ENCODE results near the gene DTX3L. TPM values are rescaled to one million over a fixed set of nuclear protein-coding genes. Genes with fewer than 3 reads are reported as not detected.
A peak's percentile ranks its signal among the peaks of the same experiment; 100 is the strongest.

DTX3L gene
- total RNA-seq: 100 to 1,000 TPM; 108 to 138 TPM

DNA sequence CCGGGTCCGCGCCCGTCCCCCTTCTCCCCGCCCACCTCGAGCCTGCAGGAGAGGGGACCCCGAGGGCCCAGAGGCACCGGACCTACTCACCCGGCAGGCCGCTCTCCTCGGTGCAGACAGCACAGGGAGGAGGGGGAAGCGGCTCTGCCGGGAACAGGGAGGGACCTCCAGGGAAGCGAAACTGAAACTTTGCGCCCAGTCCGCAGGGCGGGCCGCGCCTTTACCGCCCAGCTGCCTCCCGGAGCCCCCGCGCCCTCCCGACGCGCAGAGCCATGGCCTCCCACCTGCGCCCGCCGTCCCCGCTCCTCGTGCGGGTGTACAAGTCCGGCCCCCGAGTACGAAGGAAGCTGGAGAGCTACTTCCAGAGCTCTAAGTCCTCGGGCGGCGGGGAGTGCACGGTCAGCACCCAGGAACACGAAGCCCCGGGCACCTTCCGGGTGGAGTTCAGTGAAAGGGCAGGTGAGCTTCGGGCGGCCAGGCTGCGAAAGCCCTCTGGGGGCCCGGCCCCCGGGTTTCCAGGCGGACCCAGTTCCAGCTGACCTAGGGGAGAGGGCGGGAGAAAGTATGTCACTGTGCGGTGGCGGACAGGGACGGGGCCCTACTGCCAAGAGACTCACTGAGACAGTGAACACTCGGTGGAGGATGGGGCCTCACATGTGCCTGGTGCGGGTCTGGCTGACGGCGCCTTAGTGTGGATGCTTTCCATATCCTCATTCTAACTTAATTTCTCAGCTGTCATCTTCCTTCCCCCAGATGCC, at the start of gene DTX3L, which contains the start of gene PARP9:
DTX3L (plus strand) TSS at position 184 of the 758 bp plus-strand sequence; CDS start at position 273, 89 bp downstream.
PARP9 (minus strand) TSS at position 146 of the 758 bp plus-strand sequence. CDS start 4,680 bp downstream, outside the sequence.
- Mint-ChIP-seq H3K4me1 (peaks cover 71% of the 10 kb centered on the region), H3K9me3 (ENCODE audit: low read depth) (no peaks in the 10 kb centered on the region), H3K27ac (peak within 1 kb of the TSS; percentile 100), H3K36me3 (peaks cover 78% of the 10 kb centered on the region), H3K27me3 (no peaks in the 10 kb centered on the region), H3K4me3 (peak within 1 kb of the TSS; percentile 99)
- DNase-seq: peak; percentile 94
- CTCF ChIA-PET: interaction anchor here (0.5 to 10.0 kb wide), 8 partner anchors 11 to 119 kb away, joined by 3 to 145 read pairs (median 3); partner anchors contain the start of genes KPNA1 and PARP14
- peak; percentile 97 for ATAC-seq

DNA sequence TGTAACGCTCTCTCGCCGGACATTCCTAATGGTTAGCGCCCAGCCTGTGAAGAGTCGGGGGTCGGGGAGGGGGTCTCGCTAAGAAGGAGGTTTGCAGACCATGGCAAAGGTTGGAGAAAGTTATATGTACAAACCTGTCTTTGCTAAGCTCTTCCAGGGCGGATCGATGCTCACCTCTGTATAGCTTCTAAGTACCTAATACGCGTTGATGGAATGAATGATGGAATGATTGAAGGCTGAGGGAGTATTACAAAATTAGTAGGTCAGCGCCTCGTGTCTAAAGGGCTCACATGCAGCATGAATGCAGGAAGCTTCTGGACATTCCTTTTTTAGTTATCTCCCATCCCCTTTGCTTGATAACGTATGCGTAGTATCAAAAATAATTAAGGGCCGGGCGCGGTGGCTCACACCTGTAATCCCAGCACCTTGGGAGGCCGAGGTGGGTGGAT, 49.1 kb upstream of the DTX3L start:
- H3K4me3 Mint-ChIP-seq: peak overlapping the region; percentile 79
- H3K36me3 Mint-ChIP-seq: peaks cover 4% of the 10 kb centered on the region
- H3K27ac Mint-ChIP-seq: peak overlapping the region; percentile 75
- CTCF ChIA-PET: interaction anchor here (0.7 to 1.6 kb wide), 7 partner anchors 14 to 166 kb away, joined by 3 to 6 read pairs (median 3); partner anchors contain the start of genes FAM162A, PARP14 and WDR5B
- ATAC-seq (no peak), DNase-seq (no peak)
- peaks cover 30% of the 10 kb centered on the region for H3K4me1 Mint-ChIP-seq
- H3K9me3 Mint-ChIP-seq (ENCODE audit: low read depth): no peaks in the 10 kb centered on the region
- H3K27me3 Mint-ChIP-seq: peaks cover 2% of the 10 kb centered on the region

DNA sequence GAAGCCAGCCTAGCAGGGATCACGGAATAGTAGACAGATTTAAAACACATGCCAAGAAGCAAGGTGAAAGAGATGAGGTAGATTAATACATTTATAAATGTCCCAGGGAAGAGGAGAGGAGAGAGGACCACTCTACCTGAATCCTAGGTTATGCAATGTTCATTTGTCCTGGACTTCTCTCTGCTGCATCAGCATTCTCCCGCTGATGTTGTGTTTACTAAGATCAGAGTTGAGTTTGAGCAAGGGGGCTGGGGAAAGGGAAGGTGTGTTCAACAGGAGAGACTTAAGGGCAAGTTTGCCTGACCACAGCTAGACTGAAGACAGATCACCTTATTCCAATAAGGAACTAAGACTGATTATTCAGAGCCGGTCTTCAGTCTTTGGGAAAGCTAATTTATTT, 48.3 kb upstream of the DTX3L start:
- Mint-ChIP-seq H3K4me1 (peaks cover 29% of the 10 kb centered on the region), H3K27me3 (peaks cover 2% of the 10 kb centered on the region), H3K9me3 (ENCODE audit: low read depth) (no peaks in the 10 kb centered on the region), H3K4me3 (peak overlapping the region; percentile 16), H3K36me3 (peaks cover 5% of the 10 kb centered on the region), H3K27ac (no peak overlapping the region)
- DNase-seq (no peak), ATAC-seq (no peak)
- CTCF ChIA-PET: interaction anchor here (0.8 to 1.4 kb wide), 3 partner anchors 14 to 132 kb away, joined by 3 to 4 read pairs (median 3); partner anchors contain the start of gene FAM162A

DNA sequence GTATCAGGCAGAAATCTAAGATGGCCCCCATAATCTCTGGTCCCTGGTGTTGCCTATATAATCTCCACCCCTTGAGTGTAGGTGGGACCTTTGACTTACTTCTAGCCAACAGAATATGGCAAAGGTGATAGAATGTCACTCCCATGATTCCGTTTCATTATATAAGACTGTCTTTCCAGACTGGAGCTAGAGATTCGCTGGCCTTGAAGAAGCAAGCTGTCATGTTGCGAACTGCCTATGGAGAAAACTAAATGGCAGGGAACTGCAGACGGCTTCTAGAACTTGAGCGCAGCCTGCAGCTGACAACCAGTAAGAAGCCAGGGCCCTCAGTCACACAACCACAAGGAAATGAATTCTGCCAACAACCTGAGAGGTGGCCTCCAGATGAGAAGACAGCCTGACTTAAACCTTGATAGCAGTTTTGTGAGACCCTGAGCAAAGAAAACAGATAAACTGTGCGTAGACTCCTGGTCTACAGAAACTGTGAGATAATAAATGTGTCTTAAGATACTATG, 47.2 kb upstream of the DTX3L start:
- Mint-ChIP-seq H3K9me3 (ENCODE audit: low read depth) (no peaks in the 10 kb centered on the region), H3K4me3 (no peak overlapping the region), H3K4me1 (peaks cover 20% of the 10 kb centered on the region), H3K27ac (no peak overlapping the region), H3K36me3 (peaks cover 3% of the 10 kb centered on the region), H3K27me3 (peaks cover 2% of the 10 kb centered on the region)
- DNase-seq (no peak), ATAC-seq (no peak)
- CTCF ChIA-PET: interaction anchor here (0.6 to 1.4 kb wide), 2 partner anchors 124 to 162 kb away, joined by 3 to 4 read pairs; no protein-coding TSS in a partner anchor

DNA sequence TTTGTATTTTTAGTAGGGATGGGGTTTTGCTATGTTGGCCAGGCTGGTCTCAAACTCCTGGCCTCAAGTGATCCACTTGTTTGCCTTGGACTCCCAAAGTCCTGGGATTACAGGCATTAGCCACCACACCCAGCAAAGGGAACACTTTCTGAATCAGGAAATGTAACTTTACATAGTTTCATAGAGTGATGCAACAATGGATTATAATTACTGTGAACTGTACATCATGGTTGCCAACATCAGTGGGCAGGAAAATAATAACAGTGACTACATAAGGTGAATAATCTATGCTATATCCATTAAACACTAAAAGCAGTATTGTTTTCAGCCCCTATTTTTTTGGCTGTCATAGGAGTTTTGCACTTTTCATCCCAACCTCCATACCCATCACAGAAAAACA, 44.4 kb upstream of the DTX3L start:
- CTCF ChIA-PET: no interaction called here
- Mint-ChIP-seq H3K4me1 (peaks cover 9% of the 10 kb centered on the region), H3K9me3 (ENCODE audit: low read depth) (no peaks in the 10 kb centered on the region), H3K36me3 (peaks cover 5% of the 10 kb centered on the region), H3K27ac (no peak overlapping the region), H3K4me3 (no peak overlapping the region), H3K27me3 (peaks cover 2% of the 10 kb centered on the region)
- DNase-seq: no peak
- ATAC-seq: no peak

DNA sequence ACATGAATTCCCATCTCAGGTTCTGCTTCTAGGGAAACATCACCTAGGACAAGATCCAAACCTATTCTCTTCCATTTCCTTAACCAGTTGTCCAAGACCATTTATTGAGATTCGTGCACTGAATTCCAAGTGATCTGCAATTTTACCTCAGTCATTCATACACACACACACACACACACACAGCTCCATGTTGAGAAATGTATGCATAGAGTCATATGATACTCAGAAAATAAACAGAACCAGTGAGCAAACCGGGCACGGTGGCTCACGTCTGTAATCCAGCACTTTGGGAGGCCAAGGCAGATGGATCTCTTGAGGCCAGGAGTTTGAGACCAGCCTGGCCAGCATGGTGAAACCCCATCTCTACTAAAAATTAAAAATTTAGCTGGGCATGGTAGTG, 43.3 kb upstream of the DTX3L start:
- peaks cover 5% of the 10 kb centered on the region for H3K36me3 Mint-ChIP-seq
- peaks cover 2% of the 10 kb centered on the region for H3K4me1 Mint-ChIP-seq
- no peak overlapping the region for H3K4me3 Mint-ChIP-seq
- peaks cover 2% of the 10 kb centered on the region for H3K27me3 Mint-ChIP-seq
- ATAC-seq (no peak), DNase-seq (no peak)
- CTCF ChIA-PET: no interaction called here
- H3K9me3 Mint-ChIP-seq (ENCODE audit: low read depth): no peaks in the 10 kb centered on the region
- no peak overlapping the region for H3K27ac Mint-ChIP-seq

DNA sequence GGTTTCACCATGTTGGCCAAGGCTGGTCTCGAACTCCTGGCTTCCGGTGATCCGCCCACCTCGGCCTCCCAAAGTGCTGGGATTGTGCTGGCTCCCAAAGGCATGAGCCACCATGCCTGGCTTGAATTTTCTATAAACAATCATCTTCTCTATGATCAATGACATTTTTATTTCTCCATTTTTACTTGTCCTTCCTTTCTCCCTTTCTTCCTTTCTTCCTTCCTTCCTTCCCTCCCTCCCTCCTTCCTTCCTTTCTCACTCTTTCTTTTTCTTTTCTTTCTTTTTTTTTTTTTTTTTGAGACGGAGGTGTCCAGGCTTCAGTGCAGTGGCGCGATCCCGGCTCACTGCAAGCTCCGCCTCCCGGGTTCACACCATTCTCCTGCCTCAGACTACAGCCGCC, 40.8 kb upstream of the DTX3L start:
- CTCF ChIA-PET: no interaction called here
- Mint-ChIP-seq H3K36me3 (peaks cover 20% of the 10 kb centered on the region), H3K27ac (no peak overlapping the region), H3K4me3 (no peak overlapping the region), H3K4me1 (peaks cover 1% of the 10 kb centered on the region), H3K27me3 (peaks cover 2% of the 10 kb centered on the region), H3K9me3 (ENCODE audit: low read depth) (no peaks in the 10 kb centered on the region)
- ATAC-seq (no peak), DNase-seq (no peak)

DNA sequence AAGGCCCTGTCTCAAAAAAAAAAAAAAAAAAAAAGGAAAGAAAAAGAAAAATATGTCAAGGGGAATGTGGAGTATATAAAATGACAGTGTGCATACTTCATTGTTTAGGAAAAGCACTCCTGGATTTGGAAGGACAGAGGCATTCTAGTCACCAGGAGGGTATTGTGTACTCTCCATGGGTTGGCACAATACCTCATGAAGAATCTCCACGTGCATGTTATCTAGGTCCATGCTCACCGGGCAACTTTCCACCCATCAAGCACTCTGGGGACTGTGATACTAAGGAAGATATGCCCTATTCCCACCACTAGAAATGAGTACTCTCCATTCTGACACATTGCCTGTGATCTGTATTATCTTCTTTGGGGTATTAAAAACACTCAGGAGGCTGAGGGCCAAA, 34.0 kb upstream of the DTX3L start:
- H3K27ac Mint-ChIP-seq: no peak overlapping the region
- CTCF ChIA-PET: interaction anchor here (1.0 kb wide), 2 partner anchors 14 to 107 kb away, joined by 3 to 4 read pairs; no protein-coding TSS in a partner anchor
- H3K4me3 Mint-ChIP-seq: no peak overlapping the region
- DNase-seq (no peak), ATAC-seq (no peak)
- H3K27me3 Mint-ChIP-seq: no peaks in the 10 kb centered on the region
- H3K4me1 Mint-ChIP-seq: peaks cover 28% of the 10 kb centered on the region
- no peaks in the 10 kb centered on the region for H3K9me3 Mint-ChIP-seq (ENCODE audit: low read depth)
- peaks cover 69% of the 10 kb centered on the region for H3K36me3 Mint-ChIP-seq

DNA sequence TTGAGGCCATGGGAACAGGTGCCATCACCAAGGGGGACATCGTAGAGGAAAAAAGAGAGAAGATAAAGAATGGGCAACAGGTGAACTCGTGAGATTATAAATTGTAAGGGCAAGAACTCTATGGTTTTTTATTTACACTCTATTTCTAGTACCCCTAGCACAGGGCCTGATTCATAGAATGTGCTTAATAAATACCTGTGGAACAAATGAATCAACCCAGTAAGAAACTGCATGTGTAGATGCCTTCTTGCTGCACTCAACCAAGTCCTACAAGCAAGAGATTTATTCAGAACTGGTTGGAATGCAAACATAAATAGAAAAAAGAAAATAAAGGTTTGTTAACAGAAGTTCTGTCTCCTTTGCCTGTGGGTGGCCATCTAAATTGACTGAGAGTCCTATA, 30.7 kb upstream of the DTX3L start:
- H3K4me1 Mint-ChIP-seq: peaks cover 57% of the 10 kb centered on the region
- CTCF ChIA-PET: interaction anchor here (0.6 to 1.8 kb wide), 6 partner anchors 19 to 654 kb away, joined by 3 read pairs; partner anchors contain the start of gene KPNA1
- DNase-seq: no peak
- H3K27ac Mint-ChIP-seq: no peak overlapping the region
- H3K27me3 Mint-ChIP-seq: no peaks in the 10 kb centered on the region
- peak; percentile 2 for ATAC-seq
- H3K36me3 Mint-ChIP-seq: peaks cover 81% of the 10 kb centered on the region
- no peak overlapping the region for H3K4me3 Mint-ChIP-seq
- no peaks in the 10 kb centered on the region for H3K9me3 Mint-ChIP-seq (ENCODE audit: low read depth)

DNA sequence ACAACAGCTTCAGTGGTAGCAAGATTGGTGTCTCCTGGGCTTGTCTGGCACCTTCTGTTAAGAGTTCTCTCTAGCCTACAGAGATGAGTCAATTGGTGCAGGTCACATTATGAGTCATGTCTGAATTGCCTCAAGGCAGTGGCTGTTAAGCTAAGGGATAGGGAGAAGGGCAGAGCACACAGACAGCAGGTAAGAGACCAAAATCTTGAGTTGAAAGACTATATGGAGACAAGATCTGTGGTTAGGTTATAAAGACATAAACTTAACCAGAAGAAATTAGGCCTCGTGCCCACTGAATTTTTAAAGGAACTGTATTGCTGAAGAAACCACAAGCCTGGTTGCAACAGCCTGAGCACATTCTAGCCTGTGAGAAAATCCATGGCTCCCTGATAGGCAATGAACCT, 30.2 kb upstream of the DTX3L start:
- H3K27ac Mint-ChIP-seq: peak overlapping the region; percentile 71
- peak; percentile 82 for DNase-seq
- H3K27me3 Mint-ChIP-seq: no peaks in the 10 kb centered on the region
- CTCF ChIA-PET: interaction anchor here (0.6 to 1.8 kb wide), 6 partner anchors 19 to 655 kb away, joined by 3 read pairs; partner anchors contain the start of gene KPNA1
- H3K4me1 Mint-ChIP-seq: peaks cover 61% of the 10 kb centered on the region
- no peaks in the 10 kb centered on the region for H3K9me3 Mint-ChIP-seq (ENCODE audit: low read depth)
- peak; percentile 99 for ATAC-seq
- peaks cover 83% of the 10 kb centered on the region for H3K36me3 Mint-ChIP-seq
- no peak overlapping the region for H3K4me3 Mint-ChIP-seq

DNA sequence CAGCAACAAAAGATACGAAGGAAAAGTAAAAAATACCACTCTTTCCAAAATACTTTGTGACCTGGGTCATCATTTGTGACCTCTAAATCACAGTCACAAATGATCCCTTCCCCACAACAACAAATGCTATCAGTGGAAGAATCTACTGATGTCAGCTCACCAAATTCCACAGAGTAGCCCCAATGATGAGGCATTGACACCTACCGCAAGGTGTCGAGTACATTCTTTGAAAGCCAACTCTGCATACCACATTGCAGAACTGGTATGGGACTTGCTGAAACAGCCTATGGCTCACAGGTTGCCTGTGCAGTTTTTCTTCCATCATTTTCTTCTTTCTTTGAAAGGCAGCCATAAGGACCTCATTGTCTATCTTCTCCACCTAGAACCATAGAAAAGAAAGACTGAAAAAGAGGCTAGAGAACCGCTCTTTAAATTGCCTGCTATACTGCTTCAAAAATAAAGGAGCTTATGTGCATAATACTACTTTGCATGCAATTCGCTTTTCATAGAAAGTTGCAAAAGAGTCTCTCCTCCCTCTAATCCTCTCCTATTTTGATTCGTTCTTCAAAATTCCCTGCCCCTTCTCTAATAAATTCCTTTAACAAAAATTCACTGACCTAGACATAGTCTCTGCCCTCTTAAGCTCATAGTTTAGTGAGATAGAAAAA, 28.0 kb upstream of the DTX3L start:
- Mint-ChIP-seq H3K4me3 (no peak overlapping the region), H3K9me3 (ENCODE audit: low read depth) (no peaks in the 10 kb centered on the region), H3K27me3 (no peaks in the 10 kb centered on the region), H3K27ac (no peak overlapping the region), H3K4me1 (peaks cover 71% of the 10 kb centered on the region), H3K36me3 (peaks cover 84% of the 10 kb centered on the region)
- ATAC-seq (no peak), DNase-seq (no peak)
- CTCF ChIA-PET: interaction anchor here (0.7 to 1.1 kb wide), 2 partner anchors 76 to 143 kb away, joined by 3 read pairs; no protein-coding TSS in a partner anchor

DNA sequence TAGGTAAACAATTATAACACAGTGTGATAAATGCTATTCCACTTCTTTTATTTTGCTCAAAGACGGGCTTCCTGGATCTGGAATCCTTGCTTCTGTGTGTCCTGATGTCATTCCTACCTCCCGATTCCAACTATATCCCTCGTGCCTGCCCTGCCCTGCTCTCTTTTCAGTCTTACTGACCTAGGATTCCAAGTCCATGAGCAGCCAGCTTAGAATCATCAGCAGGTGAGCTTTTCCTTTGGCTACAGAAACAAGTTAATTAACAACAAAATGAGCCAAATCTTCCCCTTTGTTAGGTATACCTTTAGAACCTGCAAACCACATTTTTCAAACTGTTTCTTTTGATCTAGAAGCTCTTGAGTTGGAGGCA, 27.5 kb upstream of the DTX3L start:
- no peak overlapping the region for H3K27ac Mint-ChIP-seq

DNA sequence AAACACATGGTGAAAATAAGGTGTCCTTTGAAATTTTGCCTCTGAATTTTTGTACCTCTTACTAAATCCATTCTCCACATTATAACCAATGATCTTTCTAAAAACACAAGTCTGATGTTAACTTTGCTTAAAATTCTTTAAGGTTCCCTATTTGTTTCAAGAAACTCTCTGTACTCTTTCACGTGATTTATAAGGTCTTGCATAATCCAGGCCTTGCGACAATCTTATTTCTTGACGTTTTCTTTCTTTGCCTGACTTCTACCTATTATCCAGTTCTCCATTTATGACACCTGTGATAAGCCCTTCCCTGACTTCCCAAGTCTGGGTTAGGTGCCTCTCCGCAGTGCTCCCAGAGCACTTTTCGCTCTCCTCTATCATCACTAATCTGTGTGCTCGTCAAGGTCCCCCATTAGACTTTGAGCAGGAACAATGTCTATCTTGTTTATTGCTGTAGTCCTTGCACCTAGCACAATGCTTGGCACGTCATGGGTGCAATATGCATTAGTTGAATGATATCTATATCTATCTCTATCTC, 25.1 kb upstream of the DTX3L start:
- H3K4me1 Mint-ChIP-seq: peaks cover 54% of the 10 kb centered on the region
- H3K9me3 Mint-ChIP-seq (ENCODE audit: low read depth): no peaks in the 10 kb centered on the region
- H3K36me3 Mint-ChIP-seq: peaks cover 78% of the 10 kb centered on the region
- ATAC-seq: no peak
- no peaks in the 10 kb centered on the region for H3K27me3 Mint-ChIP-seq
- H3K4me3 Mint-ChIP-seq: no peak overlapping the region
- no peak for DNase-seq
- no peak overlapping the region for H3K27ac Mint-ChIP-seq
- CTCF ChIA-PET: no interaction called here

More for the DNA sequence above, 27.5 kb upstream of the DTX3L start:
- peaks cover 87% of the 10 kb centered on the region for H3K36me3 Mint-ChIP-seq
- DNase-seq (no peak), ATAC-seq (no peak)
- CTCF ChIA-PET: interaction anchor here (0.7 to 1.1 kb wide), 2 partner anchors 76 to 143 kb away, joined by 3 read pairs; no protein-coding TSS in a partner anchor
- no peaks in the 10 kb centered on the region for H3K27me3 Mint-ChIP-seq
- no peak overlapping the region for H3K4me3 Mint-ChIP-seq
- no peaks in the 10 kb centered on the region for H3K9me3 Mint-ChIP-seq (ENCODE audit: low read depth)
- peaks cover 71% of the 10 kb centered on the region for H3K4me1 Mint-ChIP-seq
